ENCODE data around the gene PACC1.

- TF ChIP-seq ZBTB10 (tag by site-specific recombination; IDR thresholded peaks at IDR 0.05) (no peak), CTCF (tag by site-specific recombination; IDR thresholded peaks at IDR 0.05) (no peak), ZNF792 (tag by site-specific recombination; IDR thresholded peaks at IDR 0.05) (no peak), ZNF2 (tag by site-specific recombination; IDR thresholded peaks at IDR 0.05) (no peak), REST (tag by site-specific recombination; IDR thresholded peaks at IDR 0.05) (no peak), PRDM10 (tag by site-specific recombination; IDR thresholded peaks at IDR 0.05) (no peak)
These were observed 2.3 kb downstream of the PACC1 start for GRCh38 chr1:212412374-212412773.

All from HEK293 (cell line).